NCI-H2107 (cell line): ENCODE data around the gene C1orf116.
A peak's percentile ranks its signal among the peaks of the same experiment; 100 is the strongest.

Source experiments
- DNase-seq: peaks from one replicate; lab custom pipeline; 2025; lab: John Stamatoyannopoulos, UW

C1orf116 gene

GRCh38 chr1:207032528-207033017 lies at the start of gene C1orf116:
Gene C1orf116 (minus strand): TSS chr1:207032756. CDS start chr1:207027598, 5,158 bp downstream.
- DNase-seq, result peak; percentile 31

GRCh38 chr1:207081806-207082205 lies 49.2 kb upstream of the C1orf116 start:
- DNase-seq, result no peak

GRCh38 chr1:207081088-207081487 lies 48.5 kb upstream of the C1orf116 start:
- no peak for DNase-seq

GRCh38 chr1:207079706-207080241 lies 47.2 kb upstream of the C1orf116 start:
- no peak for DNase-seq

GRCh38 chr1:207078578-207079132 lies 46.1 kb upstream of the C1orf116 start:
- DNase-seq, result no peak

GRCh38 chr1:207077470-207078377 lies 45.2 kb upstream of the C1orf116 start:
- DNase-seq, result peak; percentile 82

- no peak for DNase-seq
These were observed 44.5 kb upstream of the C1orf116 start for GRCh38 chr1:207077012-207077411.

GRCh38 chr1:207076181-207076955 lies 43.8 kb upstream of the C1orf116 start:
- DNase-seq, result no peak

GRCh38 chr1:207073906-207074820 lies 41.6 kb upstream of the C1orf116 start:
- no peak for DNase-seq

GRCh38 chr1:207072233-207072632 lies 39.7 kb upstream of the C1orf116 start:
- no peak for DNase-seq

- no peak for DNase-seq
These were observed 38.9 kb upstream of the C1orf116 start for GRCh38 chr1:207071426-207071825.

GRCh38 chr1:207070811-207071210 lies 38.3 kb upstream of the C1orf116 start:
- no peak for DNase-seq

- DNase-seq, result no peak
These were observed 37.4 kb upstream of the C1orf116 start for GRCh38 chr1:207069858-207070506.

- DNase-seq, result no peak
These were observed 36.5 kb upstream of the C1orf116 start for GRCh38 chr1:207069061-207069460.

GRCh38 chr1:207067665-207068064 lies 35.1 kb upstream of the C1orf116 start:
- DNase-seq, result no peak

- no peak for DNase-seq
These were observed 34.6 kb upstream of the C1orf116 start for GRCh38 chr1:207067185-207067584.

GRCh38 chr1:207064561-207064960 lies 32.0 kb upstream of the C1orf116 start:
- DNase-seq, result no peak

GRCh38 chr1:207063014-207063413 lies 30.5 kb upstream of the C1orf116 start:
- no peak for DNase-seq

GRCh38 chr1:207062058-207062457 lies 29.5 kb upstream of the C1orf116 start:
- DNase-seq, result no peak

- no peak for DNase-seq
These were observed 28.0 kb upstream of the C1orf116 start for GRCh38 chr1:207060596-207060995.

GRCh38 chr1:207059881-207060280 lies 27.3 kb upstream of the C1orf116 start:
- DNase-seq, result no peak
